Psoas muscle (tissue), 8 donors: ENCODE results near the gene SPTAN1. TPM values are rescaled to one million over a fixed set of nuclear protein-coding genes. Genes with fewer than 3 reads are reported as not detected.

Experiments used
- ATAC-seq, 4 donors: fragments of 200-7000 bp; cut with Tn5 transposase; one replicate each; pipeline ENCODE4 v1.9.1; 2020; ENCODE audit warnings: moderate library complexity in 3 of 4, mild to moderate bottlenecking in 2 of 4
- DNase-seq, 2 donors: peaks; one replicate each; pipeline ENCODE4 v3.0.0-alpha.2; 2020
- H3K27ac ChIP-seq: fragments of 200-600 bp; one replicate; pipeline ENCODE4 v1.8.0; 2022
- H3K27me3 ChIP-seq, 3 donors: fragments of 200-600 bp in 1 of 3; one replicate each; pipeline versions ENCODE4 v1.6.1 to v1.8.0; 2013 to 2022; ENCODE audit warnings: low read length in 2 of 3, mild to moderate bottlenecking in 2 of 3, moderate library complexity in 1 of 3; ENCODE audit not compliant: insufficient read depth in 3 of 3
- H3K36me3 ChIP-seq, 2 donors: fragments of 200-600 bp in 1 of 2; one replicate each; pipeline versions ENCODE4 v1.6.1 to v1.8.0; 2013 to 2022; ENCODE audit warnings: low read depth in 1 of 2, mild to moderate bottlenecking in 1 of 2, moderate library complexity in 1 of 2; ENCODE audit not compliant: insufficient read depth in 1 of 2
- H3K4me1 ChIP-seq: fragments of 200-600 bp; one replicate; pipeline ENCODE4 v1.8.0; 2022
- H3K4me3 ChIP-seq: fragments of 200-600 bp; one replicate; pipeline ENCODE4 v1.8.0; 2022; ENCODE audit warnings: mild to moderate bottlenecking
- H3K9me3 ChIP-seq: fragments of 200-600 bp; one replicate; pipeline ENCODE4 v1.8.0; 2022
- WGBS, 3 donors: extraction: QIAGEN DNeasy Blood & Tissue Kit; methylation state at CpG; one replicate each; pipeline versions ENCODE4 v1.1.6 to v1.1.7; 2013; 5-methylcytosine and 5-hydroxymethylcytosine counted together
- intact Hi-C, 2 donors: fragments of 100-400 bp; cut with DNase I; formaldehyde crosslinking; loops; one replicate each; pipeline versions ENCODE4 v1.11.0 to v1.14.2; 2022
- polyA plus RNA-seq, 3 donors: library from polyadenylated mRNA; stranded (reverse); fragments of 200-250 nt; gene quantifications; one replicate each; pipeline ENCODE4 v1.2.3, GENCODE V29; 2013
- total RNA-seq, 4 donors: library from RNA; stranded (reverse); fragmentation: NEBNext Ultra II Directional in 2 of 4; extraction: Animal tissue kit (Norgen Biotek cat#: 25700) in 2 of 4; gene quantifications; one replicate each; pipeline versions ENCODE4 v1.2.1 to v1.2.4, GENCODE V29; 2021 to 2023
- TF ChIP-seq, protein P1 (sequence below): fragments of 200-600 bp; IDR thresholded peaks from one replicate; pipeline ENCODE4 v1.8.0; 2022; ENCODE audit warnings: antibody characterized with exemption
- donor health status: healthy with polysubstance abuse.
- donor health status: DM: no; HTN: no; CAD: no; lungs with moderate emphysema.
- donor health status: Bipolar disorder and iron deficiency.
- donor health status: healthy.
- donor health status: DM: yes; HTN: yes; CAD: no.
- donor health status: DM: no; HTN: no; CAD: no.
- donor health status: DM: no; HTN: no; CAD: no.
- donor health status: DM: yes; HTN: yes; CAD: no.

Gene SPTAN1
- total and polyA plus RNA-seq, 7 donors = 18.1 to 91.4 (median 42.6) TPM

DNA sequence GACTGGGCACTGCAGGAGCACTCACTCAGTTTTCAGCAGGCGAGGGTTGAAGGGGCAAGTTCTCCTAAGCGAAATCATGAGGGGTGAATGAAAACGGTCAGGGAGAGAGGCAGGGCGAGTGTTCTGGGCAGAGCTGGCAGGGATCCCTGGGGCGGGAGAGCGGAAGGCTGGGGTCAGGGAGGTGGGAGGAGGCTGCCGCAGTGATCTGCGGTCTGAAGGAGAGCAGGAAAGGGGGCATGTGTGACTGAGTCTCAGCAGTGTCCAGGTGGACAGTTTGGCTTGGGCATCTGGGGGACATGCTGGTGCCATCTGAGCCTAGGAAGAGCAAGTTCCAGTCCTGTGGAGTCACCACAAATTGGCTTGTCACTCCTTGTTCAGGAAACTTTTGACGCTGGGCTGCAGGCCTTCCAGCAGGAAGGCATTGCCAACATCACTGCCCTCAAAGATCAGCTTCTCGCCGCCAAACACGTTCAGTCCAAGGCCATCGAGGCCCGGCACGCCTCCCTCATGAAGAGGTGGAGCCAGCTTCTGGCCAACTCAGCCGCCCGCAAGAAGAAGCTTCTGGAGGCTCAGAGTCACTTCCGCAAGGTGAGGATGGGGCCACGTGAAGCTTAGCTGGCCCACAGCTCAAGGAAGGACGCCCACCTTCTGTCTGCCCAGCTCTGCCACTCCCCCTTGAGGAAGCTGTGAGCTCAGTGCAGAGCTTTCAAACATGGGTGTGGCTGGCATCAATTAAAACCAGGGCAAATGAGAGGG lies 73.2 kb downstream of the SPTAN1 start:
- H3K4me1 ChIP-seq = peaks cover 17% of the 10 kb centered on the region
- ATAC-seq (no peak), DNase-seq (no peak)
- H3K27ac ChIP-seq = no peak overlapping the region
- WGBS, 3 donors = 89 to 91% (median 90%) methylated on average over 20 of the region's 20 CpGs
- intact Hi-C loops = no loop called here
- no peaks in the 10 kb centered on the region for H3K27me3 ChIP-seq
- H3K36me3 ChIP-seq = peaks cover 0 to 96% of the 10 kb centered on the region in 2 donors
- TF ChIP-seq, protein P1, sequence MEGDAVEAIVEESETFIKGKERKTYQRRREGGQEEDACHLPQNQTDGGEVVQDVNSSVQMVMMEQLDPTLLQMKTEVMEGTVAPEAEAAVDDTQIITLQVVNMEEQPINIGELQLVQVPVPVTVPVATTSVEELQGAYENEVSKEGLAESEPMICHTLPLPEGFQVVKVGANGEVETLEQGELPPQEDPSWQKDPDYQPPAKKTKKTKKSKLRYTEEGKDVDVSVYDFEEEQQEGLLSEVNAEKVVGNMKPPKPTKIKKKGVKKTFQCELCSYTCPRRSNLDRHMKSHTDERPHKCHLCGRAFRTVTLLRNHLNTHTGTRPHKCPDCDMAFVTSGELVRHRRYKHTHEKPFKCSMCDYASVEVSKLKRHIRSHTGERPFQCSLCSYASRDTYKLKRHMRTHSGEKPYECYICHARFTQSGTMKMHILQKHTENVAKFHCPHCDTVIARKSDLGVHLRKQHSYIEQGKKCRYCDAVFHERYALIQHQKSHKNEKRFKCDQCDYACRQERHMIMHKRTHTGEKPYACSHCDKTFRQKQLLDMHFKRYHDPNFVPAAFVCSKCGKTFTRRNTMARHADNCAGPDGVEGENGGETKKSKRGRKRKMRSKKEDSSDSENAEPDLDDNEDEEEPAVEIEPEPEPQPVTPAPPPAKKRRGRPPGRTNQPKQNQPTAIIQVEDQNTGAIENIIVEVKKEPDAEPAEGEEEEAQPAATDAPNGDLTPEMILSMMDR = no peak
- no peaks in the 10 kb centered on the region for H3K9me3 ChIP-seq
- H3K4me3 ChIP-seq = no peak overlapping the region

DNA sequence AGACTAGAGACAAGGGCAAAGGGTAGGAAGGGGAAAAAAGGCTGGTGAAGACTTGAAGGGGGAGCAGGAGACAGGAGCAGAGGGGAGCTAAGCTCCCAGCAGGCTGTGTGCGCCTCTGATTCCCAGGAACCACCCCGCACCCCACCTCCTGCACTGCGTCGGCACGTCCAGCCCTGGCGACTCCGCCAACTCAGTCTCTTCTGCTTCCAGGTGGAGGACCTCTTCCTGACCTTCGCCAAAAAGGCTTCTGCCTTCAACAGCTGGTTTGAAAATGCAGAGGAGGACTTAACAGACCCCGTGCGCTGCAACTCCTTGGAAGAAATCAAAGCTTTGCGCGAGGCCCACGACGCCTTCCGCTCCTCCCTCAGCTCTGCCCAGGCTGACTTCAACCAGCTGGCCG lies 73.8 kb downstream of the SPTAN1 start:
- no peak overlapping the region for H3K27ac ChIP-seq
- TF ChIP-seq, protein P1 = no peak
- H3K27me3 ChIP-seq = no peaks in the 10 kb centered on the region
- H3K9me3 ChIP-seq = no peaks in the 10 kb centered on the region
- ATAC-seq (no peak), DNase-seq (no peak)
- 88 to 93% (median 88%) methylated on average over 16 of the region's 16 CpGs for WGBS, 3 donors
- peaks cover 0 to 96% of the 10 kb centered on the region in 2 donors for H3K36me3 ChIP-seq
- H3K4me3 ChIP-seq = no peak overlapping the region
- H3K4me1 ChIP-seq = peaks cover 17% of the 10 kb centered on the region
- intact Hi-C loops = no loop called here

DNA sequence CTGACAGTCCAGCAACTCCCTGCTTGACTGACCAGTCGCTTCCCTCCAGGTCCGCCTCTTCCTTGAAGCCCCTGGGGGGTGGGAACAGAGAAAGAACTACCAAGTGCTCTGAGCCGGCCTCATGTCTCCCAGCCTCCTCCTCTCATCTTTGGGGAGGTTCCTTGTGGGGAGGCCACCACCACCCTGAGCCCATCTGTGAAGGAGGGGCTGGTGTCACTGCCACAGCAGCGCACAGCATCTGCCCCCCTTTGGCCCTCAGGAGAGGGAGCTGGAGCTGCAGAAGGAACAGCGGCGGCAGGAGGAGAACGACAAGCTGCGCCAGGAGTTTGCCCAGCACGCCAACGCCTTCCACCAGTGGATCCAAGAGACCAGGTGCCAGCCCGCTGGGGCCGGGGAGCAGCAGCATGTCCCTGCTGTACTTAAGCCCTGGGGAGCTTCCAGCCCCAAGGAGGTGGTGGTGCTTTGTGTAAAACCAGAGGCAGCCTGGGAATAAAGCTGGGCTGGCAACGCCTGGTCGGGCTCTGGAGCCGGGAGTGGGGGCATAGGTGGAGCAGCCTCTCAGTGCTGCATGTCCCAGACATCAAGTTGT lies 74.8 kb downstream of the SPTAN1 start:
- WGBS, 3 donors = 45 to 75% (median 71%) methylated on average over 15 of the region's 15 CpGs
- Histone ChIP-seq H3K9me3 (no peaks in the 10 kb centered on the region), H3K4me3 (no peak overlapping the region), H3K36me3 (peaks cover 0 to 96% of the 10 kb centered on the region in 2 donors), H3K27ac (no peak overlapping the region), H3K27me3 (no peaks in the 10 kb centered on the region), H3K4me1 (peaks cover 17% of the 10 kb centered on the region)
- TF ChIP-seq, protein P1 = no peak
- intact Hi-C loops = no loop called here
- peak in 2 of 4 donors; percentile 18 to 22 for ATAC-seq
- DNase-seq = no peak

DNA sequence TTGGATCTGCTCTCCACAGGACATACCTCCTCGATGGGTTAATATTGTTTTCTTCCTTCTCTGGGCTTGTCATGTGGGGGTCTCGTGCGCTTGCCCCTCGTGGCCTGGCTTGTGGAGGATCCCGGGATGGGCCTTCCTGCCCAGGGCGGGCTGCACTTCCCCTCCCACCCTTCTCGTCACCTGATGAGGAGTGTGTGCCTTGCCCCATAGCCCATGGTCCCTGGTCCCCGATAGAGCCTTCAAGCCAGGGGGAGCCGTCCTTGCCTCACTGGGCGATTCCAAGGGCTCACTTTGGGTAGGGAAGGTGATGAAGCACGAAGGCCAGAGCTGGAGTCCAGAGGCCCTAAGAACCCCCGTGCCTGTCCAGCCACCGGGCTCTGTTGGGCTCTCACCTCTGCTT lies 75.5 kb downstream of the SPTAN1 start:
- TF ChIP-seq, protein P1 = no peak
- Histone ChIP-seq H3K9me3 (no peaks in the 10 kb centered on the region), H3K4me1 (peaks cover 17% of the 10 kb centered on the region), H3K4me3 (no peak overlapping the region), H3K27me3 (no peaks in the 10 kb centered on the region), H3K27ac (peak overlapping the region; percentile 63), H3K36me3 (peaks cover 2 to 96% of the 10 kb centered on the region in 2 donors)
- DNase-seq (no peak), ATAC-seq (peak in 2 of 4 donors; percentile 7 to 16)
- intact Hi-C loops = no loop called here
- WGBS, 3 donors = 68 to 73% (median 69%) methylated on average over 13 of the region's 13 CpGs
